Endothelial cell (in vitro differentiated cells): ENCODE data around the gene FCHSD2. TPM values are rescaled to one million over a fixed set of nuclear protein-coding genes. Genes with fewer than 3 reads are reported as not detected.

Experiments used
- DNase-seq: peaks from one replicate; pipeline ENCODE4 v3.0.0; 2021; ENCODE audit warnings: low spot score
- H3K27ac Mint-ChIP-seq: one replicate; pipeline ENCODE4 v1.8.0; 2021; ENCODE audit warnings: mixed read lengths, inconsistent platforms; ENCODE audit not compliant: unreplicated experiment
- H3K27me3 Mint-ChIP-seq: one replicate; pipeline ENCODE4 v1.8.0; 2021; ENCODE audit warnings: mild to moderate bottlenecking, moderate library complexity, mixed read lengths, inconsistent platforms; ENCODE audit not compliant: unreplicated experiment
- H3K36me3 Mint-ChIP-seq: one replicate; pipeline ENCODE4 v1.8.0; 2021; ENCODE audit warnings: mild to moderate bottlenecking, low read depth, mixed read lengths, inconsistent platforms; ENCODE audit not compliant: unreplicated experiment
- H3K4me1 Mint-ChIP-seq: one replicate; pipeline ENCODE4 v1.8.0; 2021; ENCODE audit warnings: mild to moderate bottlenecking, mixed read lengths, inconsistent platforms; ENCODE audit not compliant: unreplicated experiment
- H3K4me3 Mint-ChIP-seq: one replicate; pipeline ENCODE4 v1.8.0; 2021; ENCODE audit warnings: mild to moderate bottlenecking, mixed read lengths, inconsistent platforms; ENCODE audit not compliant: unreplicated experiment
- H3K9me3 Mint-ChIP-seq: one replicate; pipeline ENCODE4 v1.8.0; 2021; ENCODE audit warnings: mixed read lengths, inconsistent platforms; ENCODE audit not compliant: unreplicated experiment
- total RNA-seq: library from RNA; stranded (reverse); fragmentation: NEBNext Ultra II Directional; extraction: Animal tissue kit (Norgen Biotek cat#: 25700); gene quantifications from one replicate; pipeline ENCODE4 v1.2.1, GENCODE V29; 2021; ENCODE audit not compliant: unreplicated experiment
- TF ChIP-seq, protein P1 (sequence below): fragments of 200-600 bp; sonication (generic); IDR thresholded peaks from one replicate; pipeline ENCODE4 v1.5.0; 2021; ENCODE audit warnings: antibody characterized with exemption; ENCODE audit not compliant: unreplicated experiment

FCHSD2 gene
- total RNA-seq, 1 donor from 2014 or later, result 45.3 TPM

- TF ChIP-seq, protein P1, sequence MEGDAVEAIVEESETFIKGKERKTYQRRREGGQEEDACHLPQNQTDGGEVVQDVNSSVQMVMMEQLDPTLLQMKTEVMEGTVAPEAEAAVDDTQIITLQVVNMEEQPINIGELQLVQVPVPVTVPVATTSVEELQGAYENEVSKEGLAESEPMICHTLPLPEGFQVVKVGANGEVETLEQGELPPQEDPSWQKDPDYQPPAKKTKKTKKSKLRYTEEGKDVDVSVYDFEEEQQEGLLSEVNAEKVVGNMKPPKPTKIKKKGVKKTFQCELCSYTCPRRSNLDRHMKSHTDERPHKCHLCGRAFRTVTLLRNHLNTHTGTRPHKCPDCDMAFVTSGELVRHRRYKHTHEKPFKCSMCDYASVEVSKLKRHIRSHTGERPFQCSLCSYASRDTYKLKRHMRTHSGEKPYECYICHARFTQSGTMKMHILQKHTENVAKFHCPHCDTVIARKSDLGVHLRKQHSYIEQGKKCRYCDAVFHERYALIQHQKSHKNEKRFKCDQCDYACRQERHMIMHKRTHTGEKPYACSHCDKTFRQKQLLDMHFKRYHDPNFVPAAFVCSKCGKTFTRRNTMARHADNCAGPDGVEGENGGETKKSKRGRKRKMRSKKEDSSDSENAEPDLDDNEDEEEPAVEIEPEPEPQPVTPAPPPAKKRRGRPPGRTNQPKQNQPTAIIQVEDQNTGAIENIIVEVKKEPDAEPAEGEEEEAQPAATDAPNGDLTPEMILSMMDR, result no peak
- no peaks in the 10 kb centered on the region for H3K9me3 Mint-ChIP-seq
- no peak for DNase-seq
- H3K4me1 Mint-ChIP-seq, result peaks cover 3% of the 10 kb centered on the region
- H3K36me3 Mint-ChIP-seq, result no peaks in the 10 kb centered on the region
- H3K27me3 Mint-ChIP-seq, result peaks cover 5% of the 10 kb centered on the region
- no peak overlapping the region for H3K4me3 Mint-ChIP-seq
- no peak overlapping the region for H3K27ac Mint-ChIP-seq
Measured at GRCh38 chr11:73176874-73177155, 34.7 kb upstream of the FCHSD2 start.

DNA sequence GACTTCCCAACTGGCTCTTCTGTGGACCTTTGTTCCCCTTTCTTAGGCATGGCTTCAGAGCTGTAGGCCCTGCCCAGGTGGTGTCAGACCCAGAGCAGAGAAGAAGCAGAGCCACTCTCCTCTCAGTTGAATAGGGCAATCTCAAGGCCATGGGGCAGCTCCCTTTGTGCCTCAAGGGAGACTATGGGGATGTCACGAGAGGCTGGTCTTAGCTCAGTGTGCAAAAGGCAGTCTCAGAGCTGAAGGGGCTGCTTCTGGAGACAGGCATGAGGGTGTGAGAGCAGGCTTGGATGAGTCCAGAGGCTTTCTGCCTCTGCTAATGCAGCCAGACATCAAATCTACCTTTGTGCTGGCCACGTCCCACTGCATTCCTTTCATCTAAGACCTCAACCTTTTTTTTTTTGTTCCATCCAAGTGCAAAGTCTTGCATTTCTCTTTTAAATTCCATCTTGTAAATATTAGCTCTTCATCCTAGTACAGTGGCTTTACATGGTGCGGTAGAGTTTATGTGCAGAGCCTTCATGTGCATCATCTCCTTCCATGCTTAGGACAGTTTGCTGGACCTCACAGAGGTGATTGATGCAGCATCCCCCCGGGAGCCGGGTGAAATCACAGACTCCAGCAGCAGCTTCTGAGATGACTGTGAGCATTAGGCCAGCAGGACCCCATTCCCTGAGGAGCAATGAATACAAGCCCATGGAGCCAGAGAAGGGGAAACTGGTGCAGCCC is 34.2 kb upstream of the FCHSD2 start:
- Mint-ChIP-seq H3K9me3 (no peaks in the 10 kb centered on the region), H3K4me3 (no peak overlapping the region), H3K27ac (no peak overlapping the region), H3K36me3 (no peaks in the 10 kb centered on the region), H3K4me1 (peaks cover 3% of the 10 kb centered on the region), H3K27me3 (peaks cover 5% of the 10 kb centered on the region)
- DNase-seq, result no peak
- TF ChIP-seq, protein P1, result no peak

DNA sequence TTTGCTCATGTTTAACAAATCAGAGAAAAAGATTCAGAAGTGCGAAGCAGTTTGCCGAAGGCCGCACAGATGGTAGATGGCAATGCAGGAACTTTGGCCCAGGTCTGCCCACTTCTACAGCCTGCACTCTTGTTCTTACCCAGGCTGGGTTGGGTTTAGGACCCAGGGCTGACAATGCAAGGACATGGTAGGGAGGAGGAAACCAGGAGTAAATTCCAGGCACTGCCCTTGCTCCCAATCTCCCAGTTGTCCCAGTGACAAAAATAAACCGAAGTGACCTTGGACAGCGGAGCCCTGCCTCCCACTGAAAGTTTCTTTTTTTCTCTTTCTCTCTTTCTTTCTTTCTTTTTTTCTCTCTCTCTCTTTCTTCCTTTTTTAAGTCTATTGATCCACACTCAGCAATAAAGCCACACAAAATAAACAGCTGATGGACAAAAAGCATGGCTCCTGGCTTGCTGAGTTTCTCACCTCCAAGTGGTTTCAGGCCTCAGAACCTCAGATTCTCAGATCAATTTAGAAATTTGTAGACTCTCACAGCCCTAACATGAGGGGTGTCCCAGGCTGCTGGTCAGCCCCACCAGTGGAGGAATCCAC is 33.5 kb upstream of the FCHSD2 start:
- Mint-ChIP-seq H3K4me3 (no peak overlapping the region), H3K9me3 (no peaks in the 10 kb centered on the region), H3K4me1 (peaks cover 3% of the 10 kb centered on the region), H3K36me3 (no peaks in the 10 kb centered on the region), H3K27ac (no peak overlapping the region), H3K27me3 (peaks cover 5% of the 10 kb centered on the region)
- DNase-seq, result no peak
- TF ChIP-seq, protein P1, result no peak

- TF ChIP-seq, protein P1, result no peak
- H3K27ac Mint-ChIP-seq, result no peak overlapping the region
- peaks cover 5% of the 10 kb centered on the region for H3K27me3 Mint-ChIP-seq
- H3K4me3 Mint-ChIP-seq, result no peak overlapping the region
- H3K4me1 Mint-ChIP-seq, result peaks cover 3% of the 10 kb centered on the region
- DNase-seq, result no peak
- no peaks in the 10 kb centered on the region for H3K9me3 Mint-ChIP-seq
- H3K36me3 Mint-ChIP-seq, result no peaks in the 10 kb centered on the region
Measured at GRCh38 chr11:73174495-73174791, 32.3 kb upstream of the FCHSD2 start.

DNA sequence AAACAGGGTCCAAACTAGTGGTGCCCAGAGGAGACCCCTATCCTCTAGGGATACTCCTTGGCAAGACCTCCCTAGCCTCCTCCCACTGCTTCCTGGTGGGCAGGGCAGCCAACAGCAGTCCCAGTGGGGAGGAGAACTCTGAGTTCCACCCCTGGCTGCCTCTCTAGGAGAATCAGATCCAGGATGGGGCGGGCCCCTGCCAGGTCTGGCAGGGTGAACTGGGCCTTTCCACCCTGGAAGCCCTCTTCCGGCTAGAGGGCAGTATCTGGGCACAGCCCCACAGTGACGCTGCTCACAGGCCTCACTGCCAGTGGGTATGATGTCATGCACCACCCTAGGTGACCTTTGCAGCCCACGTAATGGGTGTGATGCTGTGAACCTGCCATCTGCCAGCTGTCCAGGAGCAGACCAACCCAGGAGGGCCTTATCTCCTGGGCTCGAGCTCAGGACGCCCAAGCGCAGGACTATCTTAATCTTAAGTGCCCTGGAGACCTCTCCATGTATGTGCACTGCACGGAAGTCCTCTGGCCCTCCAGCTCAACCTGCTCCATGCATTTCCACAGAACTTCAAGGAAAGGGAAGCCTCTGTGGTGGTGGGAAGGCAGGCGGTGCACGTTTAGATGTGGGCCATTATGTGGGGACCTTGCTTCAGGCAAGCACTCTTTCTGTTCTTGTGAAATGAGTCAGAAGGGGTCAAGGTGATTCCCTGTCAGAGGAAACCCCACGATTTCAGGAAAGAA is 31.8 kb upstream of the FCHSD2 start:
- no peak overlapping the region for H3K27ac Mint-ChIP-seq
- TF ChIP-seq, protein P1, result no peak
- H3K9me3 Mint-ChIP-seq, result no peaks in the 10 kb centered on the region

More for the DNA sequence above, 31.8 kb upstream of the FCHSD2 start:
- no peak for DNase-seq
- Mint-ChIP-seq H3K4me3 (no peak overlapping the region), H3K27me3 (peaks cover 5% of the 10 kb centered on the region), H3K36me3 (no peaks in the 10 kb centered on the region), H3K4me1 (peaks cover 5% of the 10 kb centered on the region)
